ENCODE results near the gene DDX42. TPM values are rescaled to one million over a fixed set of nuclear protein-coding genes. Genes with fewer than 3 reads are reported as not detected.
A peak's percentile ranks its signal among the peaks of the same experiment; 100 is the strongest.
"Not testable (repeated sequence)": the region's sequence is repeated elsewhere in the genome, so short reads cannot be mapped to it uniquely, and the experiment has no call there.

DDX42 gene
- total RNA-seq, 1 donor from 2014 or later: 110 TPM

GRCh38 chr17:63842540-63843386 lies 68.8 kb downstream of the DDX42 start, which contains the start of gene SMARCD2:
Gene SMARCD2, minus strand, starts transcription at chr17:63842685. Its CDS starts 11 bp downstream, at chr17:63842674.
- peak within 1 kb of the TSS; percentile 99 for H3K4me3 Mint-ChIP-seq (ENCODE audit: unreplicated experiment)
- H3K27ac Mint-ChIP-seq (ENCODE audit: unreplicated experiment): peak within 1 kb of the TSS; percentile 92
- no peaks in the 10 kb centered on the region for H3K36me3 Mint-ChIP-seq (ENCODE audit: low read depth, unreplicated experiment)
- peaks cover 3% of the 10 kb centered on the region for H3K27me3 Mint-ChIP-seq (ENCODE audit: unreplicated experiment)
- no peaks in the 10 kb centered on the region for H3K9me3 Mint-ChIP-seq (ENCODE audit: unreplicated experiment)
- peak; percentile 98 for DNase-seq (ENCODE audit: low spot score)
- no peak for TF ChIP-seq CTCF (IDR thresholded peaks at IDR 0.05; ENCODE audit: unreplicated experiment)
- peaks cover 22% of the 10 kb centered on the region for H3K4me1 Mint-ChIP-seq (ENCODE audit: unreplicated experiment)

GRCh38 chr17:63843387-63843888 lies 69.5 kb downstream of the DDX42 start:
- H3K4me3 Mint-ChIP-seq (ENCODE audit: unreplicated experiment): peak overlapping the region; percentile 87
- H3K27ac Mint-ChIP-seq (ENCODE audit: unreplicated experiment): peak overlapping the region; percentile 67
- H3K4me1 Mint-ChIP-seq (ENCODE audit: unreplicated experiment): peaks cover 26% of the 10 kb centered on the region
- not testable (repeated sequence) for H3K9me3 Mint-ChIP-seq (ENCODE audit: unreplicated experiment); H3K36me3 Mint-ChIP-seq (ENCODE audit: low read depth, unreplicated experiment); H3K27me3 Mint-ChIP-seq (ENCODE audit: unreplicated experiment); DNase-seq (ENCODE audit: low spot score)

- Mint-ChIP-seq H3K27ac (ENCODE audit: unreplicated experiment) (peak overlapping the region; percentile 52), H3K27me3 (ENCODE audit: unreplicated experiment) (peaks cover 8% of the 10 kb centered on the region), H3K9me3 (ENCODE audit: unreplicated experiment) (no peaks in the 10 kb centered on the region), H3K36me3 (ENCODE audit: low read depth, unreplicated experiment) (peaks cover 5% of the 10 kb centered on the region), H3K4me3 (ENCODE audit: unreplicated experiment) (peak overlapping the region; percentile 81), H3K4me1 (ENCODE audit: unreplicated experiment) (peaks cover 22% of the 10 kb centered on the region)
- TF ChIP-seq CTCF (IDR thresholded peaks at IDR 0.05; ENCODE audit: unreplicated experiment): no peak
- no peak for DNase-seq (ENCODE audit: low spot score)
These were observed 70.1 kb downstream of the DDX42 start for GRCh38 chr17:63843910-63844677.

- Mint-ChIP-seq H3K27ac (ENCODE audit: unreplicated experiment) (no peak overlapping the region), H3K9me3 (ENCODE audit: unreplicated experiment) (no peaks in the 10 kb centered on the region), H3K4me3 (ENCODE audit: unreplicated experiment) (no peak overlapping the region), H3K4me1 (ENCODE audit: unreplicated experiment) (peaks cover 24% of the 10 kb centered on the region), H3K36me3 (ENCODE audit: low read depth, unreplicated experiment) (peaks cover 5% of the 10 kb centered on the region), H3K27me3 (ENCODE audit: unreplicated experiment) (peaks cover 9% of the 10 kb centered on the region)
- TF ChIP-seq CTCF (IDR thresholded peaks at IDR 0.05; ENCODE audit: unreplicated experiment): no peak
- no peak for DNase-seq (ENCODE audit: low spot score)
These were observed 71.5 kb downstream of the DDX42 start for GRCh38 chr17:63845509-63845908.

GRCh38 chr17:63847525-63848249 lies 73.7 kb downstream of the DDX42 start:
- Mint-ChIP-seq H3K36me3 (ENCODE audit: low read depth, unreplicated experiment) (peaks cover 5% of the 10 kb centered on the region), H3K4me1 (ENCODE audit: unreplicated experiment) (peaks cover 12% of the 10 kb centered on the region), H3K9me3 (ENCODE audit: unreplicated experiment) (no peaks in the 10 kb centered on the region), H3K27ac (ENCODE audit: unreplicated experiment) (no peak overlapping the region), H3K4me3 (ENCODE audit: unreplicated experiment) (no peak overlapping the region), H3K27me3 (ENCODE audit: unreplicated experiment) (peaks cover 9% of the 10 kb centered on the region)
- no peak for TF ChIP-seq CTCF (IDR thresholded peaks at IDR 0.05; ENCODE audit: unreplicated experiment)
- DNase-seq (ENCODE audit: low spot score): no peak

Measured in endothelial cell (in vitro differentiated cells).